WERI-Rb-1 (cell line): Measurements from ENCODE around the gene SFRP2.

Experiments used
- DNase-seq: peaks from one replicate; pipeline ENCODE4 v3.0.0-alpha.2; 2020
- H3K27ac ChIP-seq: fragments of 250-450 bp; sonication (Bioruptor Pico); 2 replicates; pipeline ENCODE4 v1.5.1; 2020; ENCODE audit warnings: mild to moderate bottlenecking, moderate library complexity
- H3K27me3 ChIP-seq: fragments of 250-450 bp; sonication (Bioruptor Pico); 2 replicates; pipeline ENCODE4 v1.5.1; 2021; ENCODE audit warnings: mild to moderate bottlenecking, low read depth, moderate library complexity; ENCODE audit not compliant: insufficient read depth, severe bottlenecking
- H3K36me3 ChIP-seq: fragments of 250-450 bp; sonication (Bioruptor Pico); 2 replicates; pipeline ENCODE4 v1.5.1; 2020; ENCODE audit warnings: mild to moderate bottlenecking, moderate library complexity
- H3K4me3 ChIP-seq: 2 replicates; pipeline ENCODE4 v1.5.1; 2011; ENCODE audit warnings: low read depth, mild to moderate bottlenecking, control low read depth, low read length
- H3K9me3 ChIP-seq: fragments of 250-450 bp; sonication (Bioruptor Pico); 2 replicates; pipeline ENCODE4 v1.5.1; 2021; ENCODE audit warnings: mild to moderate bottlenecking, moderate library complexity; ENCODE audit not compliant: severe bottlenecking
- CTCF ChIP-seq: IDR thresholded peaks from 2 replicates; pipeline ENCODE4 v1.5.1; 2011; ENCODE audit warnings: low read depth, mild to moderate bottlenecking, control low read depth, inconsistent platforms, low read length

The SFRP2 gene

GRCh38 chr4:153765894-153766293, 23.0 kb downstream of the SFRP2 start:
- H3K27me3 ChIP-seq: no peaks in the 10 kb centered on the region
- no peak overlapping the region for H3K27ac ChIP-seq
- TF ChIP-seq CTCF: no peak
- H3K36me3 ChIP-seq: no peaks in the 10 kb centered on the region
- H3K9me3 ChIP-seq: no peaks in the 10 kb centered on the region
- DNase-seq: no peak
- no peak overlapping the region for H3K4me3 ChIP-seq

GRCh38 chr4:153764601-153765368, 24.1 kb downstream of the SFRP2 start:
- Histone ChIP-seq H3K36me3 (no peaks in the 10 kb centered on the region), H3K9me3 (no peaks in the 10 kb centered on the region), H3K4me3 (no peak overlapping the region), H3K27ac (no peak overlapping the region), H3K27me3 (no peaks in the 10 kb centered on the region)
- TF ChIP-seq CTCF: no peak
- no peak for DNase-seq

GRCh38 chr4:153763404-153763803, 25.5 kb downstream of the SFRP2 start:
- no peak overlapping the region for H3K4me3 ChIP-seq
- TF ChIP-seq CTCF: peak; percentile 64
- no peak overlapping the region for H3K27ac ChIP-seq
- H3K36me3 ChIP-seq: no peaks in the 10 kb centered on the region
- H3K27me3 ChIP-seq: no peaks in the 10 kb centered on the region
- no peaks in the 10 kb centered on the region for H3K9me3 ChIP-seq
- DNase-seq: no peak

- peak; percentile 61 for DNase-seq
- Histone ChIP-seq H3K36me3 (no peaks in the 10 kb centered on the region), H3K27ac (peak within 1 kb of the TSS; percentile 71), H3K4me3 (peak within 1 kb of the TSS; percentile 62), H3K27me3 (no peaks in the 10 kb centered on the region), H3K9me3 (peaks cover 5% of the 10 kb centered on the region)
- TF ChIP-seq CTCF: no peak
These were observed 29.2 kb downstream of the SFRP2 start, which contains the start of gene RNF175 for GRCh38 chr4:153759407-153760316. TSS of gene RNF175 (minus strand) at chr4:153760024. CDS start at chr4:153759862, 162 bp downstream.

GRCh38 chr4:153758688-153759406, 30.0 kb downstream of the SFRP2 start:
- Histone ChIP-seq H3K36me3 (no peaks in the 10 kb centered on the region), H3K27me3 (no peaks in the 10 kb centered on the region), H3K27ac (no peak overlapping the region; the same call in 1 of the 2 replicates), H3K4me3 (peak overlapping the region; percentile 62; the same call in 1 of the 2 replicates), H3K9me3 (peaks cover 7% of the 10 kb centered on the region)
- TF ChIP-seq CTCF: no peak
- DNase-seq: no peak
